H1 (cell line): ENCODE results near the gene OSBPL2. TPM values are rescaled to one million over a fixed set of nuclear protein-coding genes. Genes with fewer than 3 reads are reported as not detected.

ENCODE experiments used
- CEBPB ChIP-seq: IDR thresholded peaks from 2 replicates; pipeline ENCODE4 v1.6.1; 2012; ENCODE audit warnings: low read depth, low read length
- RXRA ChIP-seq: IDR thresholded peaks from 2 replicates; pipeline ENCODE4 v1.6.1; 2011; ENCODE audit warnings: low read depth, mild to moderate bottlenecking, low read length, moderate library complexity; ENCODE audit not compliant: insufficient read depth
- polyA plus RNA-seq, 7 experiments: library from polyadenylated mRNA; depleted of rRNA in 3 of 7; stranded (reverse) in 5 of 7; unstranded in 2 of 7; fragments of >200 nt in 5 of 7; fragments of 200-250 nt in 2 of 7; gene quantifications; 1 replicate in 5 of 7; 2 replicates in 1 of 7; 4 replicates in 1 of 7; pipeline versions ENCODE4 v1.2.1 to v1.2.3, GENCODE V29; 2011 to 2013; ENCODE audit warnings: missing spikeins in 2 of 7, mixed read lengths in 2 of 7
- total RNA-seq: library from RNA; stranded (reverse); fragmentation: NEBNext Ultra II Directional; extraction: Animal tissue kit (Norgen Biotek cat#: 25700); gene quantifications from 2 replicates; pipeline ENCODE4 v1.2.1, GENCODE V29; 2021
- TF ChIP-seq, protein P1 (sequence below): IDR thresholded peaks from 2 replicates; pipeline ENCODE4 v1.6.1; 2012; ENCODE audit warnings: low read length, inconsistent platforms

The OSBPL2 gene
- total and polyA plus RNA-seq, 2 of the 8 experiments (the other 6 are each of a cell fraction or from before 2014, with no cell fraction given) = 11.7 to 42.4 TPM

DNA sequence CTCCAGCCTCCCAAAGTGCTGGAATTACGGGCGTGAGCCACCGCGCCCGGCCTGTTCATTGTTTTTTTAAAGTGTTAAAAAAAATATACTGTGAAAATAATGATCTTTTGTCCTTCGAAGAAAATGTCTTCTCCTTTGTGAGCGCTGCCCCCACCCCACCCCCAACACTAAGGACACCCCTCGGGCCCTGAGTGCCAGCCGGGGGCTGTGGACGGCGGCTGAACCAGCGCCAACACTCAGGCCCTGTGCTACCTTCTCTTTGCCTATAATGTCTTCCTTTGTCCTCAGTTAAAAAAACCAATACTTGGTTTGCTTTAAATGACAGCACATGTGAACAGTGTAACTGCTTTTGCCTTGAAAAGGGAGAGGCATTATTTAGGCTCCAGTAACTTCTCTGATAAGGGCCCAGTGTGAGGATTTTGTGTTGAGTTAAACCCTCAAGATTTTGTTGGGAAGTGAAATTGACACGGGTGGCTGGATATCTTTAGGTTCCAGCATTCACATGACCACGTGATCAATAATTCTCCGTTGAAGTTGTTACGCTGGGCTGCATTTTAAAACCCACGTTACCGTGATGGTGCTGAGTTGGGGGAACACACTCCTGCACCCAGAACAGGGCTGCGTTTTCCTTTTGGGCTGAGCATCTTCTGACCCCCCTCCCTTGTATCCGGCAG lies 54.9 kb downstream of the OSBPL2 start (continued):
- TF ChIP-seq, protein P1, sequence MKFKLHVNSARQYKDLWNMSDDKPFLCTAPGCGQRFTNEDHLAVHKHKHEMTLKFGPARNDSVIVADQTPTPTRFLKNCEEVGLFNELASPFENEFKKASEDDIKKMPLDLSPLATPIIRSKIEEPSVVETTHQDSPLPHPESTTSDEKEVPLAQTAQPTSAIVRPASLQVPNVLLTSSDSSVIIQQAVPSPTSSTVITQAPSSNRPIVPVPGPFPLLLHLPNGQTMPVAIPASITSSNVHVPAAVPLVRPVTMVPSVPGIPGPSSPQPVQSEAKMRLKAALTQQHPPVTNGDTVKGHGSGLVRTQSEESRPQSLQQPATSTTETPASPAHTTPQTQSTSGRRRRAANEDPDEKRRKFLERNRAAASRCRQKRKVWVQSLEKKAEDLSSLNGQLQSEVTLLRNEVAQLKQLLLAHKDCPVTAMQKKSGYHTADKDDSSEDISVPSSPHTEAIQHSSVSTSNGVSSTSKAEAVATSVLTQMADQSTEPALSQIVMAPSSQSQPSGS = no peak
- no peak for TF ChIP-seq RXRA
- TF ChIP-seq CEBPB = no peak
